ENCODE data around the gene ZNF280C.

DNA sequence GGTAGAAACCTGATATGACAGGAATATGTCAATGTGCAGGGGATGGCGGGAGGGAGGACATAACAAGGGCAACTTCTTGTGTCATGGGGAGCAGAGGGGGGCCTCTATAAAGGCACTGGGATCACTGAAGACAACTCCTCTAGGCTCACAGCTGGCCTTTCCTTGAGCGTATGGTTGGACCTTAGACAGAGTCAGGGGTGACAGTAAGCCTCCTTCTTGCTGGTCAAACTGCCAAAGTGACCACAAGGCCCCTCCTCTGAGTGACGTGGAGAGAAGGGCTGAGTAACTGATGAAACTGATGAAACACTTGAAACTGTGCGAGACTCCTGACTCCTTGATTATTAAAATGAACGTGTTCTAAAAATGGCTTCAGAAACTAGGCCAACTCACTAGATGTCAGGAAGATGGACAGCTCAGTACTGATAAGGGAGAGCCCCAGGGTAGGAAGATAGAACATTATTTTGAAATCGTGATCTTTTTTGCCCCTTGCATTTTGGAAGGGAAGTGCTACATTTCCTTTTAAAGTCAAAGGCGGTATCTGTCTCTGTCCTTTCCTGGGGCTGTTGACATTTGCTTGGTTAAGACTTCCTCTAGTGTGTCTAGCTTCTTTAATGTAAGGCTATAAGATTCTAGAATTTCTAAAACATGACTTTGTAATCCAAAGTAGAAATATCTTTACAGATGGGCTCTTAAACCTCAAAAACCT, 95.4 kb downstream of the ZNF280C start:
- TF ChIP-seq, protein P1, sequence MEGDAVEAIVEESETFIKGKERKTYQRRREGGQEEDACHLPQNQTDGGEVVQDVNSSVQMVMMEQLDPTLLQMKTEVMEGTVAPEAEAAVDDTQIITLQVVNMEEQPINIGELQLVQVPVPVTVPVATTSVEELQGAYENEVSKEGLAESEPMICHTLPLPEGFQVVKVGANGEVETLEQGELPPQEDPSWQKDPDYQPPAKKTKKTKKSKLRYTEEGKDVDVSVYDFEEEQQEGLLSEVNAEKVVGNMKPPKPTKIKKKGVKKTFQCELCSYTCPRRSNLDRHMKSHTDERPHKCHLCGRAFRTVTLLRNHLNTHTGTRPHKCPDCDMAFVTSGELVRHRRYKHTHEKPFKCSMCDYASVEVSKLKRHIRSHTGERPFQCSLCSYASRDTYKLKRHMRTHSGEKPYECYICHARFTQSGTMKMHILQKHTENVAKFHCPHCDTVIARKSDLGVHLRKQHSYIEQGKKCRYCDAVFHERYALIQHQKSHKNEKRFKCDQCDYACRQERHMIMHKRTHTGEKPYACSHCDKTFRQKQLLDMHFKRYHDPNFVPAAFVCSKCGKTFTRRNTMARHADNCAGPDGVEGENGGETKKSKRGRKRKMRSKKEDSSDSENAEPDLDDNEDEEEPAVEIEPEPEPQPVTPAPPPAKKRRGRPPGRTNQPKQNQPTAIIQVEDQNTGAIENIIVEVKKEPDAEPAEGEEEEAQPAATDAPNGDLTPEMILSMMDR (conservative IDR thresholded peaks at IDR 0.05): no peak
- TF ChIP-seq EZH2 (IDR thresholded peaks at IDR 0.05; ENCODE audit: low read depth): no peak

Measured in PC-9 (cell line).